Astrocyte (in vitro differentiated cells and primary cell): ENCODE measurements around the gene NR1H3. TPM values are rescaled to one million over a fixed set of nuclear protein-coding genes. Genes with fewer than 3 reads are reported as not detected.

Experiments used
- DNase-seq: peaks from one replicate; pipeline ENCODE4 v3.0.0-alpha.2; 2010; ENCODE audit warnings: low read depth
- FAIRE-seq: peaks from 2 replicates; lab custom pipeline; 2011; peaks lifted over from hg19 to GRCh38; lab: Jason Lieb, UNC
- H2AFZ ChIP-seq: 2 replicates; pipeline ENCODE4 v1.6.0; 2012; ENCODE audit warnings: low read depth, low read length, inconsistent platforms
- H3K27ac ChIP-seq: 2 replicates; pipeline ENCODE4 v1.5.1; 2011; ENCODE audit warnings: low read depth, low read length, inconsistent platforms
- H3K27me3 ChIP-seq: 2 replicates; pipeline ENCODE4 v1.6.0; 2011; ENCODE audit warnings: low read length, inconsistent platforms; ENCODE audit not compliant: insufficient read depth
- H3K36me3 ChIP-seq: 2 replicates; pipeline ENCODE4 v1.5.1; 2011; ENCODE audit warnings: low read length, inconsistent platforms; ENCODE audit not compliant: insufficient read depth
- H3K4me1 ChIP-seq: 2 replicates; pipeline ENCODE4 v1.5.1; 2011; ENCODE audit warnings: low read length, inconsistent platforms; ENCODE audit not compliant: insufficient read depth
- H3K4me2 ChIP-seq: 2 replicates; pipeline ENCODE4 v1.6.0; 2012; ENCODE audit warnings: low read length, inconsistent platforms
- H3K4me3 ChIP-seq: 2 replicates; pipeline ENCODE4 v1.5.1; 2011; ENCODE audit warnings: low read depth, mild to moderate bottlenecking, low read length, inconsistent platforms; ENCODE audit not compliant: insufficient read depth
- H3K79me2 ChIP-seq: 2 replicates; pipeline ENCODE4 v1.6.0; 2012; ENCODE audit warnings: mild to moderate bottlenecking, low read length, inconsistent platforms; ENCODE audit not compliant: insufficient read depth
- H3K9ac ChIP-seq: 2 replicates; pipeline ENCODE4 v1.6.0; 2012; ENCODE audit warnings: mild to moderate bottlenecking, low read length, inconsistent platforms
- H3K9me3 ChIP-seq: 2 replicates; pipeline ENCODE4 v1.5.1; 2012; ENCODE audit warnings: low read depth, mild to moderate bottlenecking, low read length, inconsistent platforms; ENCODE audit not compliant: insufficient read depth
- H4K20me1 ChIP-seq: 2 replicates; pipeline ENCODE4 v1.6.0; 2012; ENCODE audit warnings: low read length, inconsistent platforms; ENCODE audit not compliant: insufficient read depth
- H3K27ac Mint-ChIP-seq: one replicate; pipeline ENCODE4 v1.8.0; 2021; ENCODE audit warnings: mild to moderate bottlenecking, mixed read lengths; ENCODE audit not compliant: unreplicated experiment
- H3K27me3 Mint-ChIP-seq: one replicate; pipeline ENCODE4 v1.8.0; 2021; ENCODE audit warnings: low read depth, mixed read lengths; ENCODE audit not compliant: unreplicated experiment
- H3K36me3 Mint-ChIP-seq: one replicate; pipeline ENCODE4 v1.8.0; 2021; ENCODE audit warnings: low read depth, mixed read lengths; ENCODE audit not compliant: unreplicated experiment
- H3K4me1 Mint-ChIP-seq: one replicate; pipeline ENCODE4 v1.8.0; 2021; ENCODE audit warnings: low read depth, mixed read lengths; ENCODE audit not compliant: unreplicated experiment
- H3K4me3 Mint-ChIP-seq: one replicate; pipeline ENCODE4 v1.8.0; 2021; ENCODE audit warnings: mild to moderate bottlenecking, moderate library complexity, mixed read lengths; ENCODE audit not compliant: unreplicated experiment
- H3K9me3 Mint-ChIP-seq: one replicate; pipeline ENCODE4 v1.8.0; 2021; ENCODE audit warnings: mild to moderate bottlenecking, mixed read lengths; ENCODE audit not compliant: unreplicated experiment
- EZH2 ChIP-seq: IDR thresholded peaks from 2 replicates; pipeline ENCODE4 v1.6.1; 2012; ENCODE audit warnings: mild to moderate bottlenecking, low read length, inconsistent platforms; ENCODE audit not compliant: insufficient read depth
- total RNA-seq: library from RNA; stranded (reverse); gene quantifications from 2 replicates; pipeline ENCODE4 v1.2.1, GENCODE V29; 2021
- TF ChIP-seq, protein P1 (sequence below): IDR thresholded peaks from 2 replicates; pipeline ENCODE4 v1.5.1; 2011; ENCODE audit warnings: low read depth, mild to moderate bottlenecking, inconsistent platforms, low read length, moderate library complexity; ENCODE audit not compliant: insufficient read depth

The NR1H3 gene
- total RNA-seq, 1 donor from 2014 or later: 11.2 TPM

DNA sequence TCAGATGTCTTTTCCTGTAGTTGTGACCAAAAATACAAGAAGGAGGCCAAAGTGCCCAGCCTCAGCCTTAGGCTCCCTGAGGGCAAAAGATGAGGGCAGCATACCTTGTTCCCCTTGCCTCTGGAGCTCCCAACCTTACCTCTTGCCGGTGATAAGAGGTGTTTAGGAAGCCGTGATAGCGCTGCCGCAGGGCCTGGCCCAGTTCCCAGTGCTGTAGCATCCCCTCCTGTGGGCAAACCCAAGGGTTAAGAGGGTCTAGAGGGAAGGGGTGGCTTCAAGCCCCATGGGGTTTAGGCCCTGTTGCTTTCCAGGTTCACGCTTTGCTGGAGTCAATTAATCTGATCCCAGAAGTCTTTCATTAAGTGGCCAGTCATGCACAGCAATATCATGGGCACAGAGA, 10.3 kb upstream of the NR1H3 start:
- Mint-ChIP-seq H3K4me3 (peak overlapping the region; percentile 100), H3K27me3 (no peaks in the 10 kb centered on the region), H3K9me3 (no peaks in the 10 kb centered on the region), H3K36me3 (peaks cover 16% of the 10 kb centered on the region), H3K4me1 (peaks cover 13% of the 10 kb centered on the region), H3K27ac (no peak overlapping the region)
- no peaks in the 10 kb centered on the region for H3K9me3 ChIP-seq
- peaks cover 28% of the 10 kb centered on the region for H3K79me2 ChIP-seq
- no peak overlapping the region for H3K27ac ChIP-seq
- H3K4me2 ChIP-seq: peak overlapping the region; percentile 98
- DNase-seq (no peak), FAIRE-seq (no peak)
- H3K36me3 ChIP-seq: peaks cover 8% of the 10 kb centered on the region
- H3K4me3 ChIP-seq: peak overlapping the region; percentile 92
- no peaks in the 10 kb centered on the region for H4K20me1 ChIP-seq
- H2AFZ ChIP-seq: no peak overlapping the region
- no peaks in the 10 kb centered on the region for H3K27me3 ChIP-seq
- TF ChIP-seq, protein P1, sequence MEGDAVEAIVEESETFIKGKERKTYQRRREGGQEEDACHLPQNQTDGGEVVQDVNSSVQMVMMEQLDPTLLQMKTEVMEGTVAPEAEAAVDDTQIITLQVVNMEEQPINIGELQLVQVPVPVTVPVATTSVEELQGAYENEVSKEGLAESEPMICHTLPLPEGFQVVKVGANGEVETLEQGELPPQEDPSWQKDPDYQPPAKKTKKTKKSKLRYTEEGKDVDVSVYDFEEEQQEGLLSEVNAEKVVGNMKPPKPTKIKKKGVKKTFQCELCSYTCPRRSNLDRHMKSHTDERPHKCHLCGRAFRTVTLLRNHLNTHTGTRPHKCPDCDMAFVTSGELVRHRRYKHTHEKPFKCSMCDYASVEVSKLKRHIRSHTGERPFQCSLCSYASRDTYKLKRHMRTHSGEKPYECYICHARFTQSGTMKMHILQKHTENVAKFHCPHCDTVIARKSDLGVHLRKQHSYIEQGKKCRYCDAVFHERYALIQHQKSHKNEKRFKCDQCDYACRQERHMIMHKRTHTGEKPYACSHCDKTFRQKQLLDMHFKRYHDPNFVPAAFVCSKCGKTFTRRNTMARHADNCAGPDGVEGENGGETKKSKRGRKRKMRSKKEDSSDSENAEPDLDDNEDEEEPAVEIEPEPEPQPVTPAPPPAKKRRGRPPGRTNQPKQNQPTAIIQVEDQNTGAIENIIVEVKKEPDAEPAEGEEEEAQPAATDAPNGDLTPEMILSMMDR: no peak
- no peak for TF ChIP-seq EZH2
- H3K9ac ChIP-seq: no peak overlapping the region
- H3K4me1 ChIP-seq: peaks cover 12% of the 10 kb centered on the region

DNA sequence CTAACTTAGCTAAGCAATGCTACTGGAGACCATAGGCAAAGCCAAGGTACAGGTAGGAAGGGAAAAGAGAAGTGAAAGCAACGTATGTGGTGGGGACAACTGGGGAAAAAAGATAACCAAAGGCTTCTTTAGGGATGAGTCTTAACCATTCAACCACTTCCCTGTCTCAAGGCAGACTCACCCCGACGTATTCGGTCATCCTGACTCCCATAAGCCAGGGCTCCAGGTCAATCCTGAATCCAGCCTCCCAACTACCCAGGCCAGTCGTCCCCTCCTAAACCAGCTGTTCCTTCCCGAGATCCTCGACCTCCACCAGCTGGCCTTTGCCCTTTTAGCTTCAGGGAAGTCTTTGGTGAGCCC, 9.5 kb upstream of the NR1H3 start:
- peak overlapping the region; percentile 92 for H3K9ac ChIP-seq
- H3K27me3 Mint-ChIP-seq: no peaks in the 10 kb centered on the region
- H2AFZ ChIP-seq: peak overlapping the region; percentile 97
- no peak for FAIRE-seq
- H3K4me1 ChIP-seq: peaks cover 12% of the 10 kb centered on the region
- peaks cover 8% of the 10 kb centered on the region for H3K36me3 ChIP-seq
- H3K4me2 ChIP-seq: peak overlapping the region; percentile 98
- H3K9me3 ChIP-seq: no peaks in the 10 kb centered on the region
- no peak for TF ChIP-seq EZH2
- TF ChIP-seq, protein P1: no peak
- H3K27ac ChIP-seq: peak overlapping the region; percentile 83
- H3K4me3 ChIP-seq: peak overlapping the region; percentile 92
- peaks cover 14% of the 10 kb centered on the region for H3K36me3 Mint-ChIP-seq
- peaks cover 13% of the 10 kb centered on the region for H3K4me1 Mint-ChIP-seq
- peaks cover 28% of the 10 kb centered on the region for H3K79me2 ChIP-seq
- peak; percentile 36 for DNase-seq
- peak overlapping the region; percentile 100 for H3K4me3 Mint-ChIP-seq
- peak overlapping the region; percentile 100 for H3K27ac Mint-ChIP-seq
- no peaks in the 10 kb centered on the region for H4K20me1 ChIP-seq
- H3K9me3 Mint-ChIP-seq: no peaks in the 10 kb centered on the region
- no peaks in the 10 kb centered on the region for H3K27me3 ChIP-seq

DNA sequence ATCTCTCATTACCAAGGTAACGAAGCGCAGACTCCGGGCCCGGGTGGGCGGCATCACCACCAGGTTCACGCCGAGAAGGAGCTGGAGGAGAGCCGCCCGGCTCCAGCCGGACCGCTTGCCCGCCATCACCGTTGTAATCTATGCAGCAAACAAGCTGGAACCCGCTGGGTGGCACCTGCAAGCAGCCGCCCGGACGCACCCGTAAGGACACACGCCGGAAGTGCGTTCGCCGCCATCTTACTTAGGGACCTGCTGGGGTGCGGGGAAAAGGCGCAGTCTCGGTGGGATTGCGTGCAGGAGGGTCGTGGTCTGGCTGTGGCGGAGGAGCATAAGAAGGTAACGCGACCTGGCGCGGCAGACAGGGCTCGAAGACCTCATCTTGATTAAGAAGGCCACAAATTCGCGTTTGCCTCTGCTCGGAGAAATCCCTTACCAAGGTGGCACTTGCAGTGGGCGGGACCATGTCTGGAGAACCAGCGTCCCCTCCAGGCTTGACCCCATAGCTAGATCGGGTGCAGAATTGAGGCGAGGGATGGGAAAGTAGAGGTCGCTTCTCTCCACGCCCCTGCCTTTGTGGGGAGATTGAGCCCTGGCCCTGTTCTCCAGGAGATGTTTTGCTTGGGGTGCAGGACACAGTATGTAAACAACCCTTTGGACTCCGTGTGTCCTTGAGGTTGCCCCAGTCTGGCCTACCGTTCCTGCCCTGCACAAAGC, 9.0 kb upstream of the NR1H3 start, which contains the start of gene ACP2:
TSS of gene ACP2 (minus strand) at position 151 of the 714 bp plus-strand sequence. CDS start at position 126, 25 bp downstream.
- no peaks in the 10 kb centered on the region for H3K9me3 ChIP-seq
- no peaks in the 10 kb centered on the region for H3K9me3 Mint-ChIP-seq
- H3K27me3 ChIP-seq: no peaks in the 10 kb centered on the region
- no peaks in the 10 kb centered on the region for H4K20me1 ChIP-seq
- H3K36me3 ChIP-seq: peaks cover 8% of the 10 kb centered on the region
- H3K4me1 ChIP-seq: peaks cover 12% of the 10 kb centered on the region
- H3K4me3 Mint-ChIP-seq: peak within 1 kb of the TSS; percentile 100
- peak within 1 kb of the TSS; percentile 92 for H3K4me3 ChIP-seq
- H3K9ac ChIP-seq: peak within 1 kb of the TSS; percentile 92
- DNase-seq: peak; percentile 75
- peaks cover 13% of the 10 kb centered on the region for H3K4me1 Mint-ChIP-seq
- no peaks in the 10 kb centered on the region for H3K27me3 Mint-ChIP-seq
- peak within 1 kb of the TSS; percentile 97 for H2AFZ ChIP-seq
- FAIRE-seq: no peak
- H3K36me3 Mint-ChIP-seq: peaks cover 10% of the 10 kb centered on the region
- H3K27ac Mint-ChIP-seq: peak within 1 kb of the TSS; percentile 100
- TF ChIP-seq, protein P1: no peak
- no peak for TF ChIP-seq EZH2
- H3K27ac ChIP-seq: peak within 1 kb of the TSS; percentile 83
- peaks cover 28% of the 10 kb centered on the region for H3K79me2 ChIP-seq
- H3K4me2 ChIP-seq: peak within 1 kb of the TSS; percentile 98
